Right lobe of liver (tissue), 6 donors: ENCODE data around the gene PTH1R. TPM values are rescaled to one million over a fixed set of nuclear protein-coding genes. Genes with fewer than 3 reads are reported as not detected.

Experiments
- ATAC-seq, 4 donors: fragments of 200-7000 bp; cut with Tn5 transposase; one replicate each; pipeline ENCODE4 v1.9.1; 2020; ENCODE audit warnings: mild to moderate bottlenecking in 4 of 4, moderate library complexity in 4 of 4
- DNase-seq, 3 donors: peaks; one replicate each; pipeline ENCODE4 v3.0.0-alpha.2; 2020
- H3K27ac ChIP-seq, 3 donors: fragments of 200-600 bp; one replicate each; pipeline ENCODE4 v1.8.0; 2022
- H3K27me3 ChIP-seq, 2 donors: fragments of 200-600 bp; one replicate each; pipeline ENCODE4 v1.8.0; 2022
- H3K36me3 ChIP-seq, 4 donors: fragments of 200-600 bp; sonication (generic) in 1 of 4; one replicate each; pipeline versions ENCODE4 v1.5.1 to v1.8.0; 2017 to 2022; ENCODE audit warnings: control low read depth in 1 of 4
- H3K4me1 ChIP-seq, 4 donors: fragments of 200-600 bp; sonication (generic) in 1 of 4; one replicate each; pipeline versions ENCODE4 v1.5.1 to v1.8.0; 2017 to 2022; ENCODE audit warnings: control low read depth in 1 of 4
- H3K4me3 ChIP-seq, 3 donors: fragments of 200-600 bp; one replicate each; pipeline ENCODE4 v1.8.0; 2022
- H3K9me3 ChIP-seq, 4 donors: fragments of 200-600 bp; sonication (generic) in 1 of 4; one replicate each; pipeline versions ENCODE4 v1.5.1 to v1.8.0; 2017 to 2022; ENCODE audit warnings: control low read depth in 1 of 4
- CTCF ChIP-seq, 4 donors: fragments of 200-600 bp in 3 of 4; fragments of 450-650 bp in 1 of 4; IDR thresholded peaks; one replicate each; pipeline versions ENCODE4 v1.5.1 to v1.8.0; 2016 to 2022; ENCODE audit warnings: antibody characterized with exemption in 4 of 4, mild to moderate bottlenecking in 2 of 4
- POLR2A ChIP-seq: fragments of 450-650 bp; IDR thresholded peaks from one replicate; pipeline ENCODE4 v1.6.1; 2017; ENCODE audit warnings: antibody characterized with exemption, mild to moderate bottlenecking
- WGBS: methylation state at CpG from one replicate; pipeline ENCODE4 v1.1.6; 2018; ENCODE audit warnings: low coverage, low lambda C conversion rate; ENCODE audit not compliant: insufficient coverage; ENCODE audit errors: missing lambda C conversion rate; 5-methylcytosine and 5-hydroxymethylcytosine counted together
- intact Hi-C, 2 donors: fragments of 100-400 bp; cut with DNase I; formaldehyde crosslinking; loops; one replicate each; pipeline versions ENCODE4 v1.11.2 to v1.14.1; 2022
- total RNA-seq, 6 experiments: library from RNA; depleted of rRNA in 2 of 6; stranded (reverse); fragments of >200 nt in 2 of 6; fragmentation: NEBNext Ultra II Directional in 3 of 6; extraction: Animal tissue kit (Norgen Biotek cat#: 25700) in 3 of 6; gene quantifications; one replicate each; pipeline versions ENCODE4 v1.1.0 to v1.2.4, GENCODE V29; 2016 to 2023
- donor health status: DM: no; HTN: yes; CAD: no.
- donor health status: DM: no; HTN: no; CAD: no.
- donor health status: DM: no; HTN: no; CAD: no.
- donor health status: DM: no; HTN: yes; CAD: no.
- donor health status: DM: no; HTN: yes; CAD: no.

PTH1R gene
- total RNA-seq, 6 experiments from 2014 or later: 6.1 to 32.5 (median 16.0) TPM

- H3K4me1 ChIP-seq: peaks cover 0 to 68% (median 21%) of the 10 kb centered on the region in 4 donors
- 100% methylated on average over 1 of the region's 6 CpGs for WGBS
- no peak for DNase-seq
- TF ChIP-seq CTCF (IDR thresholded peaks at IDR 0.05): no peak
- TF ChIP-seq POLR2A: no peak
- no peak overlapping the region for H3K4me3 ChIP-seq
- no peak for ATAC-seq
- intact Hi-C loops: loop anchor here (10.0 kb wide), 1 partner anchor 67 kb away; no protein-coding TSS in a partner anchor
- H3K9me3 ChIP-seq: no peaks in the 10 kb centered on the region
- peaks cover 0 to 43% (median 12%) of the 10 kb centered on the region in 4 donors for H3K36me3 ChIP-seq
- no peaks in the 10 kb centered on the region for H3K27me3 ChIP-seq
- peak overlapping the region in 2 of 3 donors; percentile 16 to 37 for H3K27ac ChIP-seq
Measured at GRCh38 chr3:46927718-46928073, 50.2 kb downstream of the PTH1R start.

- Histone ChIP-seq H3K27ac (no peak overlapping the region), H3K9me3 (no peaks in the 10 kb centered on the region), H3K4me1 (peaks cover 0 to 74% (median 26%) of the 10 kb centered on the region in 4 donors), H3K36me3 (peaks cover 0 to 37% (median 9%) of the 10 kb centered on the region in 4 donors), H3K4me3 (no peak overlapping the region), H3K27me3 (no peaks in the 10 kb centered on the region)
- no peak for ATAC-seq
- intact Hi-C loops: loop anchor here (10.0 kb wide), 1 partner anchor 67 kb away; no protein-coding TSS in a partner anchor
- 70% methylated on average over 1 of the region's 1 CpG for WGBS
- TF ChIP-seq POLR2A (no peak), CTCF (IDR thresholded peaks at IDR 0.05) (no peak)
- DNase-seq: no peak
Measured at GRCh38 chr3:46928282-46928681, 50.8 kb downstream of the PTH1R start.

- H3K27ac ChIP-seq: peak overlapping the region in 1 of 3 donors; percentile 84
- intact Hi-C loops: loop anchor here (10.0 kb wide), 1 partner anchor 65 kb away; no protein-coding TSS in a partner anchor
- TF ChIP-seq CTCF (IDR thresholded peaks at IDR 0.05) (no peak), POLR2A (no peak)
- WGBS: 40% methylated on average over 2 of the region's 2 CpGs
- peaks cover 0 to 27% (median 5%) of the 10 kb centered on the region in 4 donors for H3K36me3 ChIP-seq
- peak in 1 of 3 donors; percentile 57 for DNase-seq
- no peaks in the 10 kb centered on the region for H3K9me3 ChIP-seq
- no peak overlapping the region for H3K4me3 ChIP-seq
- H3K27me3 ChIP-seq: no peaks in the 10 kb centered on the region
- ATAC-seq: peak; percentile 48 to 60 (median 52)
- H3K4me1 ChIP-seq: peaks cover 0 to 85% (median 30%) of the 10 kb centered on the region in 4 donors
Measured at GRCh38 chr3:46929324-46929723, 51.8 kb downstream of the PTH1R start.

GRCh38 chr3:46930166-46930944 is 52.8 kb downstream of the PTH1R start:
- Histone ChIP-seq H3K27me3 (no peaks in the 10 kb centered on the region), H3K4me3 (no peak overlapping the region), H3K4me1 (peaks cover 0 to 95% (median 38%) of the 10 kb centered on the region in 4 donors), H3K27ac (peak overlapping the region; percentile 34 to 84 (median 37)), H3K36me3 (peaks cover 0 to 17% (median under 1%) of the 10 kb centered on the region in 4 donors), H3K9me3 (no peaks in the 10 kb centered on the region)
- intact Hi-C loops: no loop called here
- TF ChIP-seq CTCF (IDR thresholded peaks at IDR 0.05): no peak
- DNase-seq (no peak), ATAC-seq (peak; percentile 18 to 43 (median 24))
- WGBS: 50% methylated on average over 8 of the region's 9 CpGs
